ENCODE measurements around the gene POPDC2.
"Not testable (repeated sequence)": the region's sequence is repeated elsewhere in the genome, so short reads cannot be mapped to it uniquely, and the experiment has no call there.

POPDC2 gene

DNA sequence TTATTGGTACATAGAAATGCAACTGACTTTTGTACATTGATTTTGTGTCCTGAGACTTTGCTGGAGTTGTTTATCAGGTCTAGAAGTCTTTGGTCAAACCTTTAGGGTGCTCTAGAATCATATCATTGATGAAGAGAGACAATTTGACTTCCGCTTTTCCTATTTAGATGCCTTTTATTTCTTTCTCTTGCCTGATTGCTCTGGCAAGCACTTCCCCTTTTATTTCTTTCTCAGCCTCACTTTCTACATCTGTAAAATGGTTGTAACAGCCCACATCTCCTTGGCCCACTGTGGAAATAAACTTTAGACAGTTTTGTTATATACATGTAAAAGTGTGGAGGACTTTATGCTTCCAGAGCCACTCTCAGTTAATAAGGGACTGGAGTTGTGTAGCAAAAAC lies 48.7 kb downstream of the POPDC2 start:
- no peak for DNase-seq

DNA sequence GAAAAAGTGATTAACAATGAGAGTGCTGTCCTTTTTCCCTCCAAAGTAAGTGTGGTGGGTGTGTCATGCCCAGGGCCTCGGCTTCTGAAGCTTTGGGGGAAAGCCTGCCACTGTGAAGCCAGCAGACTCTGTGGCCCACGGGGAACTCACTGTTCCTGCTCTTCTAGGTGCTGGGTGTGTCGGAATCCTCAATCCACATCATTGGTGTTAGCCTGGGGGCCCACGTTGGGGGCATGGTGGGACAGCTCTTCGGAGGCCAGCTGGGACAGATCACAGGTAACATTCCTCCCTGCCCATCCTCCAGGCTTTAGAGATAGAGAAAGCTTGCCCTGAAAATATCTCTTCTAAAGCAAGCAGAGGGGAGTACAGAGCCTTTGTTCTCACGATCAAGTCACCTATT lies 51.1 kb downstream of the POPDC2 start:
- no peak for DNase-seq

DNA sequence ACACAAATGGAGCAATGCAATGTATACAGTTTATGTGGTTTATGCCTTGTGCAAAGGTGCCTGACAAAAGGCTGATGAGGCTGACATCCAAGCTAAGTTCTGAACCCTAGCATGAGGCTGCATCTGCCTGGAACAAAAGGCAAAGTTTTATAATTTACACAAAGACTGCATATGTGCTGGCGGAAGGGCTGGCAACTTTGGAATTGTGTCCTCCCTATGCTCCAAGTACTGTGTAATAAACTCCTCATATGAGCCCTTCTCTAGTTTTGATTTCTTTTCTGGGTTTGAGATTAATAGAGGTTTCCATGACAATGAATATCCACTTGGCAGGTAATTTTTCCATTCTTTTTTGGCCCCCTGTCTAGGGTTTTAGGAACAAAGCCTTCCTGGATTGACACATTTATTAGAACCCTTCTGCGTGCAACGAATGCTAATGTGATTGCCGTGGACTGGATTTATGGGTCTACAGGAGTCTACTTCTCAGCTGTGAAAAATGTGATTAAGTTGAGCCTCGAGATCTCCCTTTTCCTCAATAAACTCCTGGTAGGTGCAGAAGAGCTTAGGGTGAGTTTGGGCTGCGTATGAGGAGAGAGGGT lies 51.9 kb downstream of the POPDC2 start:
- DNase-seq, result no peak

DNA sequence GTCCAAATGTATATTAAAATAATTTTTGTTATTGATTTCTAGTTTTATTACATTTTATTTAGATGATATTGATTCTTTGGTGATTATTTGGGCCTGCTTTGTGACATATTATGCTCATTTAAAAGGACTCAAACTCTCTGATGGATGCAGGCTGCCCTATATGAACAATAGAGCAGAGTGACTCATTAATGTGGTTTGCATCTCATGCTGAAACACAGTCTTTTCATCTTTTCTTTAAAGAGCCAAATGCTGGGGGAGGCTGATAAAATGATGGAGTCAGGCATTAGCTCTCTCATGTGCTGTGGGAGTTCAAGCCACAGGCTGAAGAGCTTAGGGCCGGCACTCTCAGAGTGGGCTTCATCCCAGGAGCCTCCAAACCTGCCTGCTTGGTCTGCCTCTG lies 55.5 kb downstream of the POPDC2 start:
- DNase-seq, result no peak

DNA sequence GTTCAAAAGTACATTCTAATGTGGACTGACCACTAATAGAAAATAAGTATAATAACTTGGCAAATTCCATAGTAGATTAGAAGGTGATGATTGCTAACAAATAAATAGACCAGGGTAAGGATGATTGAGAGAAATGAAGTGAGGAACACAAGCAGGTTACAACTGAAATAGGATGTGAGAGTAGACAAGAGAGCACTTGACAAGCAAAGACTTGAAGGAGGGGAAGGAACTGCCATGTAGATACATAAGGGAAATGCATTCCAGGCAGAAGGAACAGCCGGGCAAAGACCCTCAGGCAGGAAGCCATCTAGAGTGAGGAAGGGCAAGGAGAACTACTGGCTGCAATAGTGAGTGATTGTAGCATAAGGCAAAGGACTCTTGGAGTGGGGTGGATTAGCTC lies 57.7 kb downstream of the POPDC2 start:
- no peak for DNase-seq

DNA sequence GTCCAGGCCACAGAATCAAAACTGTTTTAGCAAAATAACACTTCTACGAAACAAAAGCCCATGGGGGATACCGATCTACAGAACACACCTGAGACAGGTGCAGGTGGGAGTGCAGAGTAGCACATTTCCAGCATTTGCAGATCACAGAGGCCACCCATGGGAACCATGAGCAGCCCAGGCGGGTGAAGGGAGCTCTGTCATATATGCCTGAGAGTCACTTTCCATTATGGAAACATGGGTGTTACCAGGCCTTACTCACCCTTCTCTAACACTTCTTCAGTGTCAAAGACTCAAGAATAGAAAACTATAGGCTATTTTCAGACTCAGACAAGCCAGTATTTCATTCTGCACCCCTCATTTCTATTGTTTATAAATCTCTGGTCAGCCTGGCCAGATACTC lies 59.2 kb downstream of the POPDC2 start:
- no peak for DNase-seq

DNA sequence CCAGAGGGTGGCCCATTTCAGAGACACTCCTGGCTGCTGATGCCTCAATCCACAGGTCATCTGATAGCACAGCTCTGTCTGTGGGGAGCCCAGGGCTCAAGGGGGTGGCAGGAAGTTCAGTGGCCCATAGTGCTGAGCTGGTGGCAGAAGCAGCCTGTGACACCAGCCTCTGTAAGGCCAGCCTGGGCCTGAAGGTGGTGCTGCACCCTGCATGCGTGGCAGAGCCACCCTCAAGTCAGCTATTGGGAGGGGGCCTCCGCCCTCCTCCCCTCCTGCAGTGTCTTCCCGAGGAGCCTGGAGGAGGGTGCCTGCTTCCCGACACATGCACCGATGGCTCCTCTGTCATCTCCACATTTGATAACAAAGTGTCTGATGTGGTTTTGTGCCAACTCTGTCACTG lies 59.7 kb downstream of the POPDC2 start:
- peak; percentile 16 for DNase-seq

DNA sequence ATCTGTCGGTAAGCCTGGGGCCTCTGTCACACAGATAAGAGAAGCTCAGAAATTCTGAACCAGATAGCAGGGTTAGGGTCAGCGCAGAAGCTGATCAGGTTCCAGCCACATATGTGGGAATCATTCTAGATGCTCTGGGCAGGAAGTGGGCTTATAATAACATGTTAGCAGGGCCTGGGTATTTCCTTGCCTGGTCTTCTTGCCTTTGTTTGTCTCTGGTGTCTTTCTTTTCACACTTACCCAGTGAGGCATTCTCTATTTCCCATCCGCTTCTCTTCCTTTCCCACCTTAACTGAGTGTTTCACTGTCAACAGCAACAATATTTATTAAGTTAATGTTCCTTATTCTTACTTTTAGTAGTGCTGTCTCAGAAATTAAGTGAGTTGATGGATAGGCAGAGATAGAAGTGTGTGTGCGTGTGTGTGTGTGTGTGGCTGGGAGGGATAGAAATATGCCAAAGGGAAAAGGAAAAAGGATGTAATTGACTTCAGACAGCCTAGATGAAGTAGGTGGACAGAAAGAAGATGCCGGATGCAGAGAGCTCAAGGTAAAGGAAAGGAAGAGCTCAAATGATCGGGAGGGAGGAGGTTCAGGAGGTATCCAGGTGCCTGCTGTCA lies 60.7 kb downstream of the POPDC2 start:
- DNase-seq, result no peak

DNA sequence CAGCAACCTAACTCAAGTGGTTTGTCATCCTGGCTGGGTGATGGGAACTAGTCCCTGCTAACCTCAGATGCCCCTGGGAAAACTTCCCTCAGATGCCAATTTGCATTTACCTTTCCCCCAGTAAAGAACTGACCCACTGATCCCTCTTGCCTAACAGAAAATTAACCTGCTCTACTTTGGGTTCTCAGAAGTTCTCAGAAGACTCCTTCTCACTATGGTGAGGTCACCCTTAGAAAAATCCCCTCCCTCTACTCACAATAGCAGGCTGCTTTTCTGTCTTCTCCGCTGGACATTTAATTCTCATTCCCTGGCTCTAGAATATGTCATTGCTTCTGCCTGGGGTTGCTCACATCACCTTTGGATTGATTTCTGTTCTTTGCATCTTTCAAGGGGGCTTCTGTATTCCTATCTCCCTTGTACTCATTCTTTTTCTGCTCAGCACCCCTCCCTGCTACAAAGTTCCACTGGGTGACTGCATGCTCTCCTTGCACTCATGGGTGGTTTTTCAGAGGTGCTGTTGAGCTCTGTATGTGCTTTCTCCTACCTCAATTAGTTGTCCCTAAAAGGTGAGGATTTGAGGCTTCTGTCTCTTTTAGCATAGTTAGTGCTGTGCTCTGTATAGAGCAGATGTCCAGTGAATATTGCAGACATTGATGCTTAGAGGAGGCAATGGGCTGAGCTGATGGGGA lies 61.8 kb downstream of the POPDC2 start:
- no peak for DNase-seq

DNA sequence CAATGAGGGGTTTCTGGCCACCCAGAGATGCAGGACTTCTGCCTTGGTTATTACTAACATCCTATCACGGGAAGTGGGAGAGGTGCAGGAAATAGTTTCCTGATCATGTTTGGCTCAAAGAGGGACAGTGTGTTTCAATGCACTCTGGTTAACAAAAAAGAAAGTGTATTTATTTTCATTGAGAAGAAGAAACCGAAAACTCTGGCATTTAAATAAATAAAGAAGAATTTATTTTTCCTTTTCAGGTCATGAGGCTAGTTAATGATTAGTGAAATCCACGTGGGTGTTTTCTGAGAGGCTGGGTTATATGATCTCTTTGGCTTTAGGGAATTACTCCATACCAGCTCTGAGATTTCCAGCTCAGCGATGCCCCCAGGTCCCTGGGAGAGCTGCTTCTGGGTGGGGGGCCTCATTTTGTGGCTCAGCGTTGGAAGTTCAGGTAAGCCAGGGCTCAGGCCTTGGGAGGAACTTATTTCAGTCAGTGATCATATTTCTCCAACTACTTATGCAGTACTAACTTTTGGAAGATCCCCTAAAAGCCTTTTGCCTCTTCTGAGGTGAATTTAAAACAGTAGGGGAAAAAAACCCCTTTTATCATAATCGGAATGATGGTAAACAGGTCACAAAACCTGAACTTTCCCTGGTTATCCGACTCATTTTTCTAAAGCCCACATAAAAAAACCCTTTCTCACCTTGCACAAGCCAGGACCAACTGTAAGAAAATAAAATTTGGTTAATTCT lies 62.7 kb downstream of the POPDC2 start, which contains the start of gene PLA1A:
PLA1A (plus strand) TSS at position 338 of the 741 bp plus-strand sequence; CDS start at position 367, 29 bp downstream.
- DNase-seq, result no peak

DNA sequence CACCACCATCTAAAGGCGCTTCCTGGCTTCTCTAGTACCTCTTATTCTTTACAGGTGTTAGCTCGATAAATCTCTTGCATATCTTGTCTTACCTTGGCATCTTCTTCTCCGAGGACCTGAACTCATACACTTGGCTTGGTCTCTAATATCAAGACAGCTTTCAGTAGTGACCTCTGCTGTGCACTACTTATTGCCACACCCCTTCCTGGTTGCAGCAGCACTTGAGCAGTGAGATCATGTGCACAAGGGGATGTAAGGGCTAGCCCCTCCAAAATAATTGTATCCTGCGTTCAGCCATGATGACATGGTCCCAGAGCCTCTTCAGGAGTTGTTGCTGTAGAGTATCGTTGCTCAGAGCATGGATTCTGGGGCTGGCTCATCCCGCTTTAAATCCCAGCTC lies 64.0 kb downstream of the POPDC2 start:
- no peak for DNase-seq

DNA sequence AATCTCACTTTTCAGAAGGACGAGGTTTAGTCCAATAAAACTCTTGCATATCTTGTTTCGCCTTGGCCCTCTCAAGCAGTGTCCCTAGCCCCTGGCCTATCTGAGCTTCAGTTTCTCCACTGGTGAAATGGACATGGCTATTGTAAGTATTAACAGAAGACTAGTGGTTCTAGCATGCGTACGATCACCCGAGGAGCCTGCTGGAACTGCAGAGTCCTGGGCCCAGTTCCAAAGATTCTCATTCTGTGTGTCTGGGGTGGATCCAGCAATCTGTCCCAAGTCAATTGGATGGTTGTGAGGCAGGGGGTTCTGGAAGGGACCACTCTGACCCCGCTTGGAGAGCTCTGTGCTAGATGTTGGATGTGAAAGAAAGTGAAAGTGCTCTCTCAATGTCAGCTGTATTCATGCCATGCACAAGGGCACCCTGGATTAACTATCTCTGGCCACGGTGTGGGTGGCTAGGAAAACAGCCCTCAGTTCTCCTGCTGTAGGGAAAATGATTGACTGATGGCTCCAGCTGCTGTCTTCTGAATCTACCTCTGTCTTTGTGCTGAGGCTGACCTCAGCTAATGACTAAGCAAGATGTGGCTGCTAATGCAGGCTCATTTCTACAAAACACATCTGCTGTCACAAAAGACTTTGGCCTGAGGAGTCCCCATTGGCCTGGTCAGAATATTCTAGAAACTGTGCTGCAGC lies 64.6 kb downstream of the POPDC2 start:
- DNase-seq, result no peak

DNA sequence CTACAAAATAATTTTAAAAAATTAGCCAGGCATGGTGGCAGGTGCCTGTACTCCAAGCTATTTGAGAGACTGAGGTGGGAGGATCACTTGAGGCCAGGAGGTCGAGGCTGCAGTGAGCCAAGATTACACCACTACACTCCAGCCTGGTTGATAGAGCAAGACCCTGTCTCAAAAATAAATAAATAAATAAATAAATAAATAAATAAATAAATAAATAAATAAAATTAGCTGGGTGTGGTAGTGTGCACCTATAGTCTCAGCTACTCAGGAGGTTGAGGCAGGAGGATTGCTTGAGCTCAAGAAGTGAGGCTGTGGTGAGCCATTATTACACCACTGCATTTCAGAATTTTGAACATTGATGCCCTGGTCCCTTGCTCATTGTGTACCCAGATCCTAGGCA lies 65.5 kb downstream of the POPDC2 start:
- DNase-seq, result not testable (repeated sequence)

DNA sequence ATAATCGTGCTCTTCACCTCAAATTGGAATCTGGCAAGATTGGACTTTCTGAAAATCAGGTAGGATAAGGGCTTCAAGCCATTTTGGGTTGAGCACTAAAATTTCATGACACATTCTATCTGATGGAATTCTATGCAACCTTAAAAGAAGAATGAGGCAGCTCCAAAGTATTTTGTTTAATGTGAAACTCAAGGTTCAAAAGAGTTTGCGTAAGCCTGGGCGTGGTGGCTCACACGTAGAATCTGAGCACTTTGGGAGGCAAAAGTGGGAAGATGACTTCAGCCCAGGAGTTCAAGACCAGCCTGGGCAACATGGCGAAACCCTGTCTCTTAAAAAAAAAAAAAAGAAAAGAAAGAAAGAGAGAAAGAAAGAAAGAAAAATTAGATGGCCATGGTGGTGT lies 66.3 kb downstream of the POPDC2 start:
- DNase-seq, result no peak

DNA sequence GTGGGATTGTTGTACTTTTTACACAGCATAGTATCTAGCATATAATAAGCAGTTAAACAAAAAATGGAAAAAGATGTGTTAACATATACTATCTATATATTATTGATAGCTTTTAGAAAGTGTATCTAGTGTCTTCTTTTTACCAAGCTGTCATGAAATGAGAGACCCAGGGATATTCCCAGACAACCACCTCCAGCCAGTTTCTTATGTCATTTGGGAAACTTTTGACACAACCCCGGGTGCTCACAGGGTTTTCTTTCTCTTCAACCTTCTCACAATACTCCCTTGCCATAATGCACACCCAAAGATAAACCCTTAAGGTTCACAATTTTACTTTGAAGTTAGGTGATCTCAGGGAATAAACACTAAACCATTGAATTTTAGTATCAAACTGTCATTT lies 67.5 kb downstream of the POPDC2 start:
- no peak for DNase-seq
